Fibroblast of peridontal ligament (primary cell): ENCODE measurements around the gene PDGFD.

Source experiments
- DNase-seq: peaks from one replicate; pipeline ENCODE4 v3.0.0-alpha.2; 2010; ENCODE audit errors: extremely low read depth

The PDGFD gene

DNA sequence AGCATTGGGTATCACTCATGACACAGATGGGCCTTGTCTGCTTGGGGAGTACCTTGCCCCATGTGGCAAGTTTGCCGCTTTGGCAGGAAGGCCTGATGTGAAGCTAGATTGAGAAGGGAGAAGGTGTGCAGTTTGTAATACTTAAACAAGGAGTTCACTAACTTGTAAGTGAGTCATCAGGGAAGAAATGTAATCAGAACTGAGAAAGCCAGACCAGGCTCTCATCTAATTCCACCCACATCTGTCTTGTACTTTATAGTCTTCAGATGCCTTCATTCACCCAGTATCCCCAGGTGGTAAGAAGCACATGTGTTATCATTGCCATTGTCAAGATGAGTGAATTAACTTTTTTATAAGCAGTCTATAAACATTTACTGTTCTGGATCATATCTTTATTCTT, 243.5 kb downstream of the PDGFD start:
- DNase-seq = peak; percentile 10

DNA sequence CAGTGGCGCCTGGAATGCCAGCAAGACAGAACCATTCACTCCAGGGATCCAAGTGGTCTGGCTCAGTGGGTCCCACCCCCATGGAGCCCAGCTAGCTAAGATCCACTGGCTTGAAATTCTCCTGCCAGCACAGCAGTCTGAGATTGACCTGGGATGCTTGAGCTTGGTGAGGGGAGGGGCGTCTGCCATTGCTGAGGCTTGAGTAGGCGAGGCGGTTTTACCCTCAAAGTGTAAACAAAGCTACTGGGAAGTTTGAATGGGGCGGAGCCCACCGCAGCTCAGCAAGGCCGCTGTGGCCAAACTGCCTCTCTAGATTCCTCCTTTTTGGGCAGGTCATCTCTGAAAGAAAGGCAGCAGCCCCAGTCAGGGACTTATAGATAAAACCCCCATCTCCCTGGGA, 253.2 kb downstream of the PDGFD start:
- no peak for DNase-seq

DNA sequence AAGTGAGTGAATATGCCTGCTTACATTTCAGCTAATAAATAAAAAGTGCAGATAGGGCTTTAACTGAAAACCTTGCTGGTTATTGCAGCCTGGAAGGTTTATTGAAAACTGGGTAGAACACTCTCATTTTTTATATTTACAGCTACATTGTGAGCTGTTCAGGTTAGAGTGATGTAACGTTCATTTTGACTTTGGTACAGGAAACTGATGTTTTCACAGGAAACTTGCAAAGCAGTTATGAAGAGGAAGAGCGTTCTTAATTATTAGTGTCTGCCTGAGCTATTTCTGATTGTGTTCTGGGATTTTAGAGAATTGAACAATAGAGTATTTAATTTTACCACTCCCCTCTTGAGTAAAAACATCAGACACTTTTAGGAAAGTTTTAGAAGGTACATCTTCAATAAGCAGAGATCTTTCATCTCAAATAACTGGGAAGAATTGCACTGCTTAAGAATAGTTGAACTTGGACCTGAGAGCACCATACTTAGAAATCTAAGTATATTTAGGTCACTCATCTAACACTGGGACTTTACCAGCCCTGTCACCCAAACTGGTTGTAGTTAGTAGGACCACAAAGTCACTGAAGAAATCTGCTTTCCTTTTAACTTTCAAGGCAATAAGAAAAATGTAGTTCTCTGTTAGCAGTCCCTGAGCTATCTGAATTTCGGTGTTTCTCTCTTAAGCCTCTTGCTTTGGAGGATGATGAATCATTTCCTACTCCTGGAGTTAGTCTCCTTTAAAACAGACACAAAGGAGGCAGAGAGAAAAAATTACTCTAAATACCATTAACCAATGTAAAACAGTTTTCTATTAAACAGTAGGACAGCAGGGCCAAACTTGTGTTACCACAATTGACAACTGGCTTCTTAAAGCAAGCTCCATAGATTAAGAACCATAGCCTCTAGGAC, 256.1 kb downstream of the PDGFD start:
- peak; percentile 26 for DNase-seq

DNA sequence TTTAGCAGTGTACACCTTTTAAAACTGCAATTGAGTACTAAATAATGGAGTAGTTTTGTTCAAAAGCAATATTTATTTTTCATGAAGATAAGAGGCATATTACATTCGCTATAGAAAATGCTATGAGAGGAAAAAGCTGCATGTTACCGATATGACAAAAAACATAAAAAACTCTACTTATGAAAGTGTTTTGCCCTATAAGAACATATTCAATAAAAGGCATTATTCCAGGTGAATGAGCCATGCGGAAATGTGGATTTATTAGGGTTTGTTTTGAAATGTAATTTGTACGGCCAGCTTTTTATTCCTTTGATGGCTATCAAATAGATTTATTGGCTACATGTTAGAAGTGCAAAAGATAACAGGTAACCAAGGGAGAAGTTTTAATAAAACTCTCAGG, 256.8 kb downstream of the PDGFD start:
- no peak for DNase-seq

DNA sequence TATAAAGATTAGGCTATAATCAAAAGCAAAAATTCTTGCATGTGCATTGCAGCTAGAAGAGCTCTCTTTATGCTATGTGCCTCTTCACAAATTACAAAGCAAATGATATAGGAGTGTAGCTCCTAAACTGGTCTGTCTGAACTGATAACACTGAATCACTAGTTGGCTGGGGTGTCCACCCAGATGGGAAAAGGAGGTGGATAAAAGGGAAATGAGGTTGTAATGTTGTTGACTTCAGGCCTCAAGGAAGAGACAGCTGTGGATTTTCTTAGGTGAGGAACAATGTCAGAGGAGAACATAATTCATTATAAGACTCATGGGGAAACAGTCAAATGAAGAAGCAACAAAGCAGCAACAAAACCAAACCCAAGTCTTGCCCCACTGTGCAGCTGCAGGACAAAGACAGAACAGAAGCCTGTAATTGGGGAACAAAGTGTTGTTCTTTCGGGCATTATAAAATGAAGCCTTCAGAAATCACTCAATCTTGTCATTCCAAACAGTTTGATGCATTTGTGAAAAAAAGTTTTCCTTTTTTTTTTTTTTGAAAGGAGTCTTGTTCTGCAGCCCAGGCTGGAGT, 257.6 kb downstream of the PDGFD start:
- DNase-seq = no peak

DNA sequence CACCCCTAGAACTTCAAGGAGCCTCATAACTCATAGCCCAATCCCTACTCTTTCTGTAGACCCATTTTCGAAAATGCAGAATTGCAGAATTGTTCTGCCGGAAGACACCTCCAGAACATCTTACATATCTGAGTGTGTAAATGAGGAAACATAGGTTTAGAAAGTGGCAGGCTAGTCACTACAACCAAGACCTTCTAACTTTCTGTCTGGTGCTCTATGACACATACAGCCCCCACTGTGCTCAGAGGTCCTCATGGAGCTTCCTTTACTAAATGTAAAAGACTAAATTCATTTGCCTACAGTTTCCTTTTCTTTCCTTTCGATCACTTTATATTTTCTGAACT, 259.7 kb downstream of the PDGFD start:
- DNase-seq = no peak

DNA sequence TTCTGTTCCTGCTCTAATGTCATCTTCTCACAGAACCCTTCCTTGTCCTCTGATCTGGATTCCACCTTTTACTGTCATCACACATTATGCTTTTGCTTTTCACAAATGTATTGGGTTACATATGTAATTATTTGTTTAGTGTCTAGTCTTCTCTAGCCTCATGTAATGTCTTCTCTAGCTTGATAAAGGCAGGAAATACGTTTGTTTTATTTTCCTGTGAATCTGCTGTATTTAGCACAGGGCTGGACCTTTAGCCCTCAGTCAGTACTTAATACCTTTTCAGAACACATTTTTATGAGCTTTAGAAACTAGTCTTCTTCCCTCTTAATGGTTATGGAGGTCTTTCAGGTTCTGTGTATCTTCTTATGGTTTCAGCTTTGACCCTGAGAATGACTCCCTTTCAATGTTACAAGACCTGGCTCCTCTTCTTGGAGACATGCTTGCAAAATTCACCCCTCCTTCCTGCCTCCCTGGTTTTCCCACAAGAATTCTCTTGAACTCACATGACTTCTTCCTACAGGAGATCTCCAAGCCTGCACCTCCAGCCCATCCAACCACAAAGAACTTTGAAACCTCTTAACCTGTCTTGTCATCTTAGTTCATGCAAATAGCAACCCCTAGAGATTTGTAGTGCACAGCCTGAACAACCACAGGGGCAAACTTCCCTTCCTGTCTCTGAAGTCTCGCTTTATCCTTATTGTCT, 260.2 kb downstream of the PDGFD start:
- no peak for DNase-seq

DNA sequence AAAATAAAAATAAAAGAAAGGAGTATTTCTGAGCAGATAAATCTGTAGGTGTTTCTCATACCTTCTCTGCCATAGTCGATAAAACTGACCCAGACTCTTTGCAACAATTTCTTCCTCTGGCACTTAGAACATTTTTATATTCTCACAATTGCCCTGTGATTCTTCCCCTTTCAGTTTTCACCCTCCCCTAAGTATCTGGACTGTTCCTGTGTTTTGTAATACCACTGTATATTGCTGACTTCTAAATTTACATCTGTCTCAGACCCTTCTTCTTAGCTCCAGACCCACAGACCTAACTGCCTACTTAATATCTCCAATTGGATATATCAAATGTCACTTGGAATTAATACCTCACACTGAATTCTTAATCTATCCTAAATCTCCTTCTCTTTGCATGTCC, 261.0 kb downstream of the PDGFD start:
- no peak for DNase-seq

DNA sequence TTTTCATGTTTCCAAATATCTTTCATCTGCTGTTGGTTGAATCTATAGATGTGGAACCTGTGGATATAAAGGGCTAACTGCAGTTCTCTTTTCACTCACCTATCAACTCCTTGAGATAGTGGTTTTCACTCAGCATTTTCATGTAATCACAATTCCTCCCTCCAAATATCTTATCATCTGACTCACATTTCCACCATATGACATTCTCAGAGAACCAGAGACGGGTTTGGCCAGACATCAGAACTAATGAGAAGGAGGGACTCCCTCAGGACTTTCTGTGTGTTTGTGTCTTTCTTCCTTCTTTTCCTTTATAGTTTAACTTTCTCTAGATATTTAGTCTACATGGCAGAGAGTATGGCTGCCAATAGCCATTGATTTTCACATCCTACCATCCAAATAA, 262.3 kb downstream of the PDGFD start:
- peak; percentile 7 for DNase-seq

DNA sequence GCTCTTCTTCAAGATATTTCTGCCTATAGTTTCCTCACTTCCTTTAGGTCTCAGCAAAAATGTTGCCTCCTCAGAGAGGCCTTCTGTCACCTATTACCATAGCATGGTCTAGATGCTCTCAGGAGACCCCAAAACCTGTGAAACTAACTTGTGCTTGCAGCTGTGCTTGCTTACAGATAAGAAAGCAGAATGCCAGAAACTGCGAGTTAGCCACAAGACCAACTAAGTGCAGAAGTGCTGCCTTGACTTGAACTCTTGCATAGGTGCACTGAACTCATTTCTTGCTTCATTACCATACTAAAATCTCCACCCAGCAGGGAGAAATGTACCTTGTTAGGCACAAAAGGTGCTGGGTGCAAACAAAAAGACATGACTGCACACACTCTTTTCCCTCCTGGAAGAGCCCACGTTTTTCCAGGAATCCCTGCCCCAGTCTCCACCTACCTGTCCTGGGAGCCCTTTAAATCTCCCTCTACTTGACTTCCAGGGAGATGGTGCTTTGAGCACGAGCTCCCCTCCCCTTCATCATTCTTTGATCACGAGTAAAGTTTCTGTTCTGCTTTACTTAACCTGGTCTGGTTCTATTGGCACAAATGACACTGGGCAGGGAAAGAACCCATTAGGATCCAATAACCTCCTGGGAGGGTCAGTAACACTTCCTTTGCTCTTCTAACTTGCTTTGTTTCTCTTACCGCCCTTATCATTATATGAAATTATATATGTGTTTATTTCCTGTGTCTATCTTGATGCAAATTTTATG, 265.2 kb downstream of the PDGFD start:
- no peak for DNase-seq

DNA sequence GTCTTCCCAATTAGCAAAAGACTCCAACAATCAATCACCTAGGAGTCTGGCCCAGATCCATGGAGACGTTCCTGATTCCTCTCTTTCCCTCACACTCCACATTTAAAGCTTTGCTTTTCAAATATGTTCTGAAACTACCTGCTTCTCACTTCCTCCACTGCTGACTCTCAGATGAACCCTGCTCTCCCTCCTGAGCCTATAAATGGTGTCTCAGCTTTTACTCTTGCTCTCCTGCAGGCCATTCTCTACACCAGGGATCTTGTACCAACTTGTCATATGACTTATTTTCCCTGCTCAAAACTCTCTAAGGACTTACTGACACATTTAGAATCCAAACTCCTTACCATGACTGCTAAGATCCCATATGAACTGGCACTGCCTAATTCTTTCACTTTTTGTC, 265.9 kb downstream of the PDGFD start:
- no peak for DNase-seq

DNA sequence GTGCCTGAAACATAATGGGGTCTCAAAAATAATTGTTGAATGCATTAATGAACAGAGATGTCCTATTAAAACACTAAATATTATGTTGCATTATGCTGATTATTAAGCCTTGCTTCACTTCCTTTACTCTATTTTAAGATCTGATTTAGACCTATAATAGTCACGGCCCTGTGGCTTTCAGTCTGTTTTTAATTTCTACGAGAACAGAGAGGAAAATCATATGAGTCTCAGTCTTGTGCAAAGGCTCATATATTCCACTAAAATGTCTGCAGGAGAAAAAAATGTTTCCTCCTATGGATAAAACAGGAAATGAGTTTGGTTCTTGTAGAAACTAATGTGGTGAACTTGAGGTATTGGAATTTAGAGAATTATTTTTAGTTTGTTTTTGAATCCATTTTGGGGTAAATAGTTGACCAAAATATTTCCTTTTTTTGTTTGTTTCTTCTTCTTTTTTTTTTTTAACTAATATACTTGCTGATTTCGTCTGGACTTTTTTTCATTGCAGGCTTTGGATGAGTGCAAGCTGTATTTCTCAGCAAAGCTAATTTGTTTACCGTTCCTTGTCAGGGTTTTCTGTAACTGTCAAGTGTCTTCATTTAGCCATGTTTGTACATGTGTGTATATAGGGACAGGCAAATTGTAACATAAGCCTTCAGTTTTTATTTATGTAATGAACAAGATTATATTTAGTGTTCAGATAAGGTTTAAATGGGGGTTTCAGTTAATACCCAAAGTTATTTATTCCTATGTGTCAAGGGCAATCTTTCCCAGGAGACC, 266.6 kb downstream of the PDGFD start:
- DNase-seq = peak; percentile 12

DNA sequence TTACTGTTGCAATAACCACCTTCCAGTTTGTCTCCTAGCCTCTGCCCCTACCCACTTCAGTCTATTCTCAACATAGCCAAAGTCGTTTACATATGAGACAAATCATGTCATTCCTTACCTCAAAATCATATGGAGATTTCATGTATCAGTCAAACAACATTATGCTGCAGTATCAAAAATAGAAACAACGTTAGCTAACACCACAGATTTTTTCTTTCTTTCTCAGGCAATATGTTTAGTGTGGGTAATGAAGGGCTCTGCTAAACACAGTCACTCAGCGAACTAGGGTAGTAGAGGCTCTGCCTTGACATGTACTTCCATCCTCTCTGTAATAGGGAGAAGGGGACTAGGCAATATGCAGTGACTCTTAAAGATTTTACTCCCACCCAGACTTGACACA, 268.8 kb downstream of the PDGFD start:
- no peak for DNase-seq

DNA sequence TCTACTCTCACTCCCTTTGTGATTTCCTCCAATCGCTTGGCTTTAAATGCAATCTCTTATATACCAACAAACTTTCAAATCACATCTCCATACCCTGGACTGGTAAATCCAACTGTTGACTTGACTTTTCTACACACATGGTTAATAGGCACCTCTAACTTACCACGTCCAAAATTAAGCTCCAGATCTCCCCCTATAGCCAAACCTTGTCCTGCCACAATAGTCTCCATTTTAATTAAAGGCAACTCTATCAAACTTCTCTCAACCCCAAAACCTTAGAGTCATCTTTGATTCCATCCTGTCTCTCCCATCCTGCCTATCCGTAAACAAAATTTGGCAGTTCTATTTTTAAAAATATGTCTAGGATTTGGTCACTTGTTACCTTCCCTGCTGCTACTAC, 269.3 kb downstream of the PDGFD start:
- no peak for DNase-seq

DNA sequence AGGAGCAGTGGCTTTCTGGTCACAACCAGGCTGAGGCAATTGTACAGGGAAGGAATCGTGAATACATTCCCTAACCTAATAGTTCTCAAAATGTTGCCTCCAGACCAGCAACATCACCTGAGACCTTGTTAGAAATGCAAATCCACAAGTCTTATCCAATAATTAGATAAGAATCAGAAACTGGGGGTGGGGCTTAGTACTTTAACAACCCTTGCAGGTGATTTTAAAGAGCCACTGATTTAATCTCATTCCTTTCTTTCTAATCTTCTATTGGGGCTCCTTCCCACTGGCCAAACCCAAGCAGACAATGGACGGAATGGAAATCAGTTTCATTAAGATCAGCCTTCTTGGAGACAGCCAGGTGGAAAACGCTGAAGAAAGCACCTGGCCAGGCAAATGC, 269.9 kb downstream of the PDGFD start:
- DNase-seq = no peak

DNA sequence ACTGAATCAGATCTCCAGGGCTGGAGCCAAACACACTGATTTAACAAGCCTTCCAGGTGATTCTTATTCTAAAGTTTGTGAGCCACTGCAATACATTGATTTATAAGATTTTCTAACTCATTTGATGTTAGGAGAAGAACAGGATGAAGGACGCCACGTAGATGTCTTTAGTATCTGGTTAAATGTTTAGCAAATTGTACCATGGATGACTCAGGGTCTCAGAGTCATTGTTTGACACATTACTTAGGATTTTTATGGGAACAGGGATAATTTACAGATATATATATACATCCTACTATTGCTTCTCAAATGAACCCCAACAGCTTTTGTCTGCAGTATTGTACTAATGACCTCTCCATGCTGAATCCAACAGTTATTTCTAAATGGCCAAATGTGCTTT, 270.6 kb downstream of the PDGFD start:
- no peak for DNase-seq

DNA sequence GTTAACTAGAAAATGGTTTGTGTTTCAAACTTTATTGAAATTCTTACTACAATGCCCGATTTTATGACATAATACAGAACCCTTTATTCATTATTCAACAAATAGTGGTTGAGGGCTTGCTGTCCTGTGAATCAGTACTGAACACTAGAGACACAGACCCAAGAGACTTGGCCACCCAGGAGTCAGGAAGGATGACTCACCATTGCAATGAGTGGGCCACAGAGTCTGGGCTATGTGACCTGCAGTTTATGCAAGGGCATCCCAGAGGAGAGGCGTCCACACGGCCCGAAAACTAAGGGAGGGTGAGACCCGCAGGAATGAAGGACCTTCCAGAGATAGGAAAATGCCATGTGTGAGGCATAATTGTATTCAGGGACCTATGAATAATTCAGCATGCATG, 271.3 kb downstream of the PDGFD start:
- peak; percentile 8 for DNase-seq

DNA sequence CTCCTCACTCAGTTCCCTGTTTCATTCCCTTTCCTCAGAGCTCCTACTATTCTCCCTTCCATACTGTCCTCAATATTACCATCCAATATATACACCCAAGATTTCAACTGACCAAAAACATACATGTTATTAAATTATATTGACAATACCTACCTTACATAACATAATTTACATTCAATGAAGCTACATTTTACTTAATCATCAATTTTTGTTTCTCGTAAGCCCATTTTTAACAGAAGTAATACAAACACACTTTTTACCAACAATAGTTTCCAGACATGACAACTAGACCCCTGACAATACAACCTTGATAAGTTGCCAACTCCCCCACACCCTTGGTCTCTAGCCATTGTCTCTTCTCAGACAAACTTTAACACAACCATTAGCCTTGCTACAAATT, 273.3 kb downstream of the PDGFD start:
- DNase-seq = no peak

DNA sequence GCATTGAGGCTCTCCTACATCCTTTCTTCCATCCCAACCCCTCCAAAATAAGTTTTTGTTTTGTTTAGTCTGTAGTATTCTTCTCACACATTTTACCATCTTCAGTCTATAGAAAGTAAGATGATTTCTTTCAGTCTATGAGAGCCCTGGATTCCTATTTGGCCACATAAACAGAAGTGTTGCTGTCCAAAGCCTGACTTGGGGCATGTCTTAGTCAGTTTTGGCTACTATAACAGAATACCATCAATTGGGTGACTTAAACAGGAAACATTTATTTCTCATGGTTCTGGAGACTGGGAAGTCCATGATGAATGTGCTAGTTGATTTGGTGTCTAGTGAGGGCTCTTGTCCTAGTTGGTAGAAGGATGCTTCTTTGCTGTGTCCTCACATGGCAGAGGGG, 274.3 kb downstream of the PDGFD start:
- no peak for DNase-seq

DNA sequence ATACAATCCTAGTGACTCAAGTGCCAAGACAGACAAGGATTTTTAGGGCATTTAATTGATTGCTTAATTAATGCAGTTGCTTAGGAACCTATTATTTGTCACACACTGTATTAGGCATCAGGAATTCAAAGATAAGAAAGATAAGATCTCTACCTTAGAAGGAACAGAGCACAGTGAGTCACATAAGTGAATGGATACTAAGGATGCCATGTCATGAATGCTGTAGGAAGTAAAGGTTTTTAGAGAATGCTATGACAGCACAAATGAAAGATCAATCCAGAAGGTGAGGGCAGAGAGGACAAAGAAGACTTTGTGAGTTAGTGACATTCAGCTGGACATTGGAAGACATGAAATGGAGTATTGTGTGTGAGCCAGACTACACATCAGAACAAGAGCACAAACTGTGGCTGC, 275.4 kb downstream of the PDGFD start:
- DNase-seq = no peak

DNA sequence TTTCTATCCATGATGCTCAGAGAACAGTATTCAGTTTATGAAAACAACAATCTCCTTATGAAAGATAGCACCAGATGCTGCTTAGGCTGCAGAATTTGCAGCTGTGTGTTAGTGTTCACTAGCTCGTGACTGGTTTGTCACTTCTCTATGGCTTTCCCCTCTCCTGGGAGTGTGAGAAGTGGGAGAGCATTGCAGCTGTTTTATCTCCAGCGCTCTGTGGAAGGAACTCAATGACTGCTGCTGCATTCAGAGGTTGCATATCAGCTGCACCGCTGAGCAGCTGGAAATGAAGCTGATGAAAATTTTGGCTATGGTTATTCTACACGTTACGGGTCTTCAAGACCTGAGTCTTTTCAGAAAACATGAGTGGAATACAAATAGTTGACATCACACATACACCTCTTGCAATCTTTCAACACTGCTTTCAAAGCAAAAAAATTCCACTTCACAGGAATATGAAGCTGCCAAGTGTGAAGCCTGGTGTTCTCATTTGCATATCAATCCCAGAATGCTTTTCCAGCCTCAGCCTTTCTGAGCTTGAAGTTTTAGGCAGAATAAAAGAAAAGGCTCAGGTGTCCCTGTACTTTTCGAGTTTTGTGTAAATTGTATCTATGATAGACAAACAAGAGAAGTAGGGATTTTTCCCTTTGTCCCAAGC, 276.8 kb downstream of the PDGFD start:
- no peak for DNase-seq
